HCT116 (cell line): ENCODE measurements around the gene NDUFS4. TPM values are rescaled to one million over a fixed set of nuclear protein-coding genes. Genes with fewer than 3 reads are reported as not detected.

Experiments
- ATAC-seq: fragments of 200-7000 bp; cut with Tn5 transposase; 2 replicates; pipeline ENCODE4 v1.9.1; 2020; ENCODE audit warnings: mild to moderate bottlenecking, moderate library complexity
- BruUV-seq: library from RNA; stranded (reverse); fragments of 400-500 nt; replicated peaks from 2 replicates; lab custom pipeline; 2021; lab: Mats Ljungman, UMichigan
- CTCF ChIA-PET: fragments of 300-600 bp; sonication (Branson Sonifier 250); formaldehyde crosslinking; loops from one replicate; lab custom pipeline; 2021; ENCODE audit warnings: antibody characterized with exemption; lab: Charles Lee
- POLR2A ChIA-PET: fragments of 300-600, 350-600 bp; sonication (Branson Sonifier 250); formaldehyde crosslinking; loops from one replicate; lab custom pipeline; 2021; ENCODE audit warnings: antibody characterized with exemption; lab: Charles Lee
- RAD21 ChIA-PET, 2 experiments: fragments of 300-600 bp; sonication (Branson Sonifier 250); formaldehyde crosslinking; loops; one replicate each; lab custom pipeline; 2023; ENCODE audit warnings: low total read pairs in 2 of 2; ENCODE audit not compliant: uncharacterized antibody in 2 of 2, unreplicated experiment in 2 of 2, low non-redundant PET in 1 of 2; lab: Charles Lee
- DNase-seq: peaks from one replicate; pipeline ENCODE4 v3.0.0-alpha.2; 2010; ENCODE audit warnings: low read depth, low spot score
- H2AFZ ChIP-seq: fragments of 200-600 bp; shearing (Covaris generic), sonication (generic); 2 replicates; pipeline ENCODE4 v1.6.1; 2017; ENCODE audit warnings: low read depth, mixed run types, mixed read lengths, antibody characterized with exemption, low read length; ENCODE audit not compliant: poor library complexity, severe bottlenecking
- H3K27ac ChIP-seq: 2 replicates; pipeline ENCODE4 v1.5.1; 2012; ENCODE audit warnings: low read depth, low read length
- H3K27me3 ChIP-seq: fragments of 200-600 bp; sonication (generic); 2 replicates; pipeline ENCODE4 v1.6.1; 2016; ENCODE audit warnings: mixed run types, low read length, mixed read lengths; ENCODE audit not compliant: insufficient read depth
- H3K36me3 ChIP-seq, 2 experiments: fragments of 200-500 bp in 1 of 2; fragments of 200-600 bp in 1 of 2; sonication (Bioruptor generic) in 1 of 2; sonication (generic) in 1 of 2; 2 replicates each; pipeline versions ENCODE4 v1.5.1 to v1.6.1; 2014 to 2016; ENCODE audit warnings: low read length in 2 of 2, inconsistent platforms in 1 of 2, mixed read lengths in 1 of 2, mixed run types in 1 of 2; ENCODE audit not compliant: insufficient read depth in 2 of 2, control insufficient read depth in 1 of 2
- H3K4me1 ChIP-seq, 2 experiments: fragments of 200-600 bp in 1 of 2; sonication (generic) in 1 of 2; 2 replicates each; pipeline versions ENCODE4 v1.5.1 to v1.6.1; 2012 to 2017; ENCODE audit warnings: low read length in 2 of 2, inconsistent platforms in 1 of 2, mild to moderate bottlenecking in 1 of 2, mixed read lengths in 1 of 2, mixed run types in 1 of 2, moderate library complexity in 1 of 2; ENCODE audit not compliant: insufficient read depth in 2 of 2, control insufficient read depth in 1 of 2
- H3K4me2 ChIP-seq: fragments of 200-600 bp; sonication (generic); 2 replicates; pipeline ENCODE4 v1.6.1; 2017; ENCODE audit warnings: mixed run types, low read length, mixed read lengths
- H3K4me3 ChIP-seq, 2 experiments: fragments of 200-600 bp in 1 of 2; sonication (generic) in 1 of 2; replicated peaks in 1 of 2; 2 replicates each; pipeline ENCODE4 v1.5.1; 2011 to 2016; ENCODE audit warnings: low read length in 2 of 2, control low read depth in 1 of 2, low read depth in 1 of 2, mild to moderate bottlenecking in 1 of 2, mixed read lengths in 1 of 2, mixed run types in 1 of 2
- H3K79me2 ChIP-seq: fragments of 200-600 bp; sonication (generic); 2 replicates; pipeline ENCODE4 v1.6.1; 2017; ENCODE audit warnings: mild to moderate bottlenecking, mixed run types, low read length, moderate library complexity, mixed read lengths; ENCODE audit not compliant: insufficient read depth
- H3K9ac ChIP-seq: fragments of 200-600 bp; sonication (generic); 2 replicates; pipeline ENCODE4 v1.6.1; 2016; ENCODE audit warnings: low read length, mixed read lengths
- H3K9me2 ChIP-seq: fragments of 200-600 bp; sonication (generic), shearing (Covaris generic); 2 replicates; pipeline ENCODE4 v1.6.1; 2017; ENCODE audit warnings: mixed run types, mild to moderate bottlenecking, moderate library complexity; ENCODE audit not compliant: insufficient read depth
- H3K9me3 ChIP-seq, 2 experiments: fragments of 200-500 bp in 1 of 2; fragments of 200-600 bp in 1 of 2; sonication (Bioruptor generic) in 1 of 2; sonication (generic) in 1 of 2; 2 replicates each; pipeline ENCODE4 v1.6.1; 2014 to 2017; ENCODE audit warnings: low read length in 2 of 2, mixed read lengths in 2 of 2, inconsistent platforms in 1 of 2, low read depth in 1 of 2, mild to moderate bottlenecking in 1 of 2, mixed run types in 1 of 2, moderate library complexity in 1 of 2; ENCODE audit not compliant: control insufficient read depth in 1 of 2, insufficient read depth in 1 of 2
- H4K20me1 ChIP-seq: fragments of 200-600 bp; sonication (generic), shearing (Covaris generic); 2 replicates; pipeline ENCODE4 v1.6.1; 2017; ENCODE audit warnings: mixed run types, mild to moderate bottlenecking, moderate library complexity; ENCODE audit not compliant: insufficient read depth
- POLR2AphosphoS5 ChIP-seq: IDR thresholded peaks from 2 replicates; pipeline ENCODE4 v1.6.1; 2011; ENCODE audit warnings: mild to moderate bottlenecking, low read depth, low read length, moderate library complexity
- RAD21 ChIP-seq: IDR thresholded peaks from 2 replicates; pipeline ENCODE4 v1.6.1; 2012; ENCODE audit warnings: low read depth, mild to moderate bottlenecking
- ZNF274 ChIP-seq: fragments of 200-500 bp; sonication (Bioruptor generic); IDR thresholded peaks from 2 replicates; pipeline ENCODE4 v1.6.1; 2014; ENCODE audit warnings: mild to moderate bottlenecking, low read depth, low read length, inconsistent platforms
- intact Hi-C: fragments of 100-400 bp; cut with micrococcal nuclease; formaldehyde crosslinking; loops from 2 replicates; pipeline ENCODE4 v1.10.0; 2022
- total RNA-seq: library from RNA; stranded (reverse); gene quantifications from one replicate; pipeline ENCODE4 v1.2.1, GENCODE V29; 2021; ENCODE audit not compliant: unreplicated experiment
- TF ChIP-seq, protein P1 (sequence below): IDR thresholded peaks from 2 replicates; pipeline ENCODE4 v1.6.1; 2011; ENCODE audit warnings: mild to moderate bottlenecking, low read length, moderate library complexity; ENCODE audit not compliant: insufficient replicate concordance; ENCODE audit errors: extremely low read depth
- TF ChIP-seq, protein P2 (sequence below), 3 experiments: fragments of 200-600 bp in 1 of 3; sonication (generic) in 1 of 3; IDR thresholded peaks in 2 of 3; conservative IDR thresholded peaks in 1 of 3; 2 replicates each; pipeline ENCODE4 v1.5.1; 2012 to 2017; ENCODE audit warnings: low read depth in 2 of 3, low read length in 2 of 3, antibody characterized with exemption in 1 of 3, borderline replicate concordance in 1 of 3, control low read depth in 1 of 3, mild to moderate bottlenecking in 1 of 3, mixed read lengths in 1 of 3, mixed run types in 1 of 3, moderate library complexity in 1 of 3; ENCODE audit not compliant: insufficient read depth in 1 of 3
- TF ChIP-seq, protein P3 (sequence below): IDR thresholded peaks from 2 replicates; pipeline ENCODE4 v1.6.1; 2012

NDUFS4 gene
- total RNA-seq, 1 experiment from 2014 or later: 91.4 TPM

- H3K9me3 ChIP-seq: no peaks in the 10 kb centered on the region
- H4K20me1 ChIP-seq: 0 out of 2 replicates have a peak, but pooled peaks cover 7% of the 10 kb centered on the region
- H3K27me3 ChIP-seq: no peaks in the 10 kb centered on the region
- no TSS peak for BruUV-seq
- H3K4me3 ChIP-seq: no peak overlapping the region
- H3K27ac ChIP-seq: no peak overlapping the region
- no peaks in the 10 kb centered on the region for H3K9me2 ChIP-seq
- no peak for ATAC-seq
- no peak for DNase-seq
- H3K4me1 ChIP-seq: peaks cover 0 to 13% of the 10 kb centered on the region in 2 experiments; a peak in 3 of 4 replicates
- no peak overlapping the region for H2AFZ ChIP-seq
- ChIA-PET POLR2A (no interaction called here), CTCF (no interaction called here), RAD21 (no interaction called here)
- H3K4me2 ChIP-seq: no peak overlapping the region
- no peak overlapping the region for H3K9ac ChIP-seq
- H3K36me3 ChIP-seq: no peaks in the 10 kb centered on the region
- TF ChIP-seq ZNF274: no peak
- no peak for TF ChIP-seq RAD21
- TF ChIP-seq, protein P1, sequence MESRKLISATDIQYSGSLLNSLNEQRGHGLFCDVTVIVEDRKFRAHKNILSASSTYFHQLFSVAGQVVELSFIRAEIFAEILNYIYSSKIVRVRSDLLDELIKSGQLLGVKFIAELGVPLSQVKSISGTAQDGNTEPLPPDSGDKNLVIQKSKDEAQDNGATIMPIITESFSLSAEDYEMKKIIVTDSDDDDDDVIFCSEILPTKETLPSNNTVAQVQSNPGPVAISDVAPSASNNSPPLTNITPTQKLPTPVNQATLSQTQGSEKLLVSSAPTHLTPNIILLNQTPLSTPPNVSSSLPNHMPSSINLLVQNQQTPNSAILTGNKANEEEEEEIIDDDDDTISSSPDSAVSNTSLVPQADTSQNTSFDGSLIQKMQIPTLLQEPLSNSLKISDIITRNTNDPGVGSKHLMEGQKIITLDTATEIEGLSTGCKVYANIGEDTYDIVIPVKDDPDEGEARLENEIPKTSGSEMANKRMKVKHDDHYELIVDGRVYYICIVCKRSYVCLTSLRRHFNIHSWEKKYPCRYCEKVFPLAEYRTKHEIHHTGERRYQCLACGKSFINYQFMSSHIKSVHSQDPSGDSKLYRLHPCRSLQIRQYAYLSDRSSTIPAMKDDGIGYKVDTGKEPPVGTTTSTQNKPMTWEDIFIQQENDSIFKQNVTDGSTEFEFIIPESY: no peak
- no peak for TF ChIP-seq POLR2AphosphoS5
- TF ChIP-seq, protein P2, sequence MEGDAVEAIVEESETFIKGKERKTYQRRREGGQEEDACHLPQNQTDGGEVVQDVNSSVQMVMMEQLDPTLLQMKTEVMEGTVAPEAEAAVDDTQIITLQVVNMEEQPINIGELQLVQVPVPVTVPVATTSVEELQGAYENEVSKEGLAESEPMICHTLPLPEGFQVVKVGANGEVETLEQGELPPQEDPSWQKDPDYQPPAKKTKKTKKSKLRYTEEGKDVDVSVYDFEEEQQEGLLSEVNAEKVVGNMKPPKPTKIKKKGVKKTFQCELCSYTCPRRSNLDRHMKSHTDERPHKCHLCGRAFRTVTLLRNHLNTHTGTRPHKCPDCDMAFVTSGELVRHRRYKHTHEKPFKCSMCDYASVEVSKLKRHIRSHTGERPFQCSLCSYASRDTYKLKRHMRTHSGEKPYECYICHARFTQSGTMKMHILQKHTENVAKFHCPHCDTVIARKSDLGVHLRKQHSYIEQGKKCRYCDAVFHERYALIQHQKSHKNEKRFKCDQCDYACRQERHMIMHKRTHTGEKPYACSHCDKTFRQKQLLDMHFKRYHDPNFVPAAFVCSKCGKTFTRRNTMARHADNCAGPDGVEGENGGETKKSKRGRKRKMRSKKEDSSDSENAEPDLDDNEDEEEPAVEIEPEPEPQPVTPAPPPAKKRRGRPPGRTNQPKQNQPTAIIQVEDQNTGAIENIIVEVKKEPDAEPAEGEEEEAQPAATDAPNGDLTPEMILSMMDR (IDR thresholded peaks at IDR 0.05 in 2 of 3, conservative IDR thresholded peaks at IDR 0.05 in 1 of 3; ENCODE audit: borderline replicate concordance in 1 of 3, insufficient read depth in 1 of 3, low read depth in 2 of 3, low read length in 2 of 3): no peak
- TF ChIP-seq, protein P3, sequence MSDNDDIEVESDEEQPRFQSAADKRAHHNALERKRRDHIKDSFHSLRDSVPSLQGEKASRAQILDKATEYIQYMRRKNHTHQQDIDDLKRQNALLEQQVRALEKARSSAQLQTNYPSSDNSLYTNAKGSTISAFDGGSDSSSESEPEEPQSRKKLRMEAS: no peak
- intact Hi-C loops: no loop called here
- H3K79me2 ChIP-seq: no peaks in the 10 kb centered on the region; the same call in 1 of the 2 replicates
Measured at GRCh38 chr5:53645078-53645477, 84.6 kb downstream of the NDUFS4 start.
